GM23338 (cell line): Measurements from ENCODE around the gene DNAJC12. TPM values are rescaled to one million over a fixed set of nuclear protein-coding genes. Genes with fewer than 3 reads are reported as not detected.

Experiments used
- ATAC-seq: fragments of 200-7000 bp; cut with Tn5 transposase; 3 replicates; pipeline ENCODE4 v1.9.1; 2020
- DNase-seq: peaks from one replicate; pipeline ENCODE4 v3.0.0-alpha.2; 2015; ENCODE audit warnings: low spot score
- H2AFZ ChIP-seq: fragments of 200-600 bp; sonication (generic); 2 replicates; pipeline ENCODE4 v1.8.0; 2016; ENCODE audit warnings: antibody characterized with exemption, mild to moderate bottlenecking, moderate library complexity
- H3F3A ChIP-seq: fragments of 200-600 bp; sonication (generic); replicated peaks from 2 replicates; pipeline ENCODE4 v1.8.0; 2017; ENCODE audit warnings: antibody characterized with exemption, mixed run types, low read depth
- H3K27ac ChIP-seq: fragments of 200-600 bp; sonication (generic); 2 replicates; pipeline ENCODE4 v1.6.1; 2016; ENCODE audit warnings: low read depth
- H3K27me3 ChIP-seq: fragments of 200-600 bp; sonication (generic); 2 replicates; pipeline ENCODE4 v1.8.0; 2016; ENCODE audit warnings: mild to moderate bottlenecking, mixed run types, moderate library complexity; ENCODE audit not compliant: insufficient read depth
- H3K36me3 ChIP-seq: fragments of 200-600 bp; sonication (generic); 2 replicates; pipeline ENCODE4 v1.8.0; 2016; ENCODE audit warnings: mild to moderate bottlenecking; ENCODE audit not compliant: insufficient read depth
- H3K4me1 ChIP-seq: fragments of 200-600 bp; sonication (generic); 2 replicates; pipeline ENCODE4 v1.8.0; 2016; ENCODE audit warnings: mild to moderate bottlenecking, moderate library complexity; ENCODE audit not compliant: insufficient read depth
- H3K4me2 ChIP-seq: fragments of 200-600 bp; sonication (generic); 2 replicates; pipeline ENCODE4 v1.7.1; 2017; ENCODE audit warnings: mixed run types
- H3K4me3 ChIP-seq: fragments of 200-600 bp; sonication (generic); 2 replicates; pipeline ENCODE4 v1.6.1; 2016; ENCODE audit warnings: mixed run types
- H3K79me2 ChIP-seq: fragments of 200-600 bp; sonication (generic); replicated peaks from 2 replicates; pipeline ENCODE4 v1.8.0; 2017; ENCODE audit warnings: mild to moderate bottlenecking; ENCODE audit not compliant: insufficient read depth
- H3K9me2 ChIP-seq: fragments of 200-600 bp; sonication (generic); 2 replicates; pipeline ENCODE4 v1.8.0; 2017; ENCODE audit not compliant: insufficient read depth
- H4K20me1 ChIP-seq: fragments of 200-600 bp; sonication (generic); replicated peaks from 2 replicates; pipeline ENCODE4 v1.8.0; 2017; ENCODE audit warnings: mild to moderate bottlenecking; ENCODE audit not compliant: insufficient read depth
- H3K27ac Mint-ChIP-seq: 2 replicates; pipeline ENCODE4 v1.8.0; 2020; ENCODE audit warnings: inconsistent platforms, mild to moderate bottlenecking, moderate library complexity, mixed read lengths
- H3K27me3 Mint-ChIP-seq: 3 replicates; pipeline ENCODE4 v1.8.0; 2022; ENCODE audit warnings: low read depth, mild to moderate bottlenecking, moderate library complexity, mixed read lengths, inconsistent platforms; ENCODE audit not compliant: insufficient read depth, poor library complexity
- H3K36me3 Mint-ChIP-seq: 3 replicates; pipeline ENCODE4 v1.8.0; 2021; ENCODE audit warnings: low read depth, mild to moderate bottlenecking, inconsistent platforms, moderate library complexity, mixed read lengths
- H3K4me1 Mint-ChIP-seq: 3 replicates; pipeline ENCODE4 v1.8.0; 2020; ENCODE audit warnings: mild to moderate bottlenecking, inconsistent platforms, mixed read lengths
- H3K4me3 Mint-ChIP-seq: 3 replicates; pipeline ENCODE4 v1.8.0; 2021; ENCODE audit warnings: moderate library complexity, mild to moderate bottlenecking, inconsistent platforms, mixed read lengths
- H3K9me3 Mint-ChIP-seq: 3 replicates; pipeline ENCODE4 v1.8.0; 2020; ENCODE audit warnings: moderate library complexity, mild to moderate bottlenecking, inconsistent platforms, mixed read lengths
- CREB1 ChIP-seq: fragments of 250-450 bp; sonication (Bioruptor Pico); IDR thresholded peaks from 2 replicates; pipeline ENCODE4 v1.5.0; 2020; ENCODE audit warnings: low read depth, mild to moderate bottlenecking, moderate library complexity
- CTCF ChIP-seq, 2 experiments: fragments of 200-600 bp in 1 of 2; sonication (generic) in 1 of 2; conservative IDR thresholded peaks; 2 replicates each; pipeline versions ENCODE4 v1.5.1 to v1.6.1; 2016 to 2017; ENCODE audit warnings: antibody characterized with exemption in 2 of 2, low read depth in 2 of 2, mild to moderate bottlenecking in 2 of 2, moderate library complexity in 1 of 2
- ETS1 ChIP-seq: IDR thresholded peaks from 2 replicates; pipeline ENCODE4 v1.6.1; 2016; ENCODE audit warnings: antibody characterized with exemption
- EZH2 ChIP-seq: fragments of 200-600 bp; sonication (generic); IDR thresholded peaks from one replicate; pipeline ENCODE4 v1.8.0; 2017; ENCODE audit warnings: antibody characterized with exemption, mild to moderate bottlenecking, low read depth; ENCODE audit not compliant: unreplicated experiment
- EZH2phosphoT487 ChIP-seq: fragments of 200-600 bp; sonication (generic); IDR thresholded peaks from one replicate; pipeline ENCODE4 v1.8.1; 2018; ENCODE audit warnings: antibody characterized with exemption; ENCODE audit not compliant: unreplicated experiment
- JUNB ChIP-seq: IDR thresholded peaks from one replicate; pipeline ENCODE4 v1.6.1; 2016; ENCODE audit warnings: antibody characterized with exemption; ENCODE audit not compliant: unreplicated experiment
- NANOG ChIP-seq: IDR thresholded peaks from 2 replicates; pipeline ENCODE4 v1.6.1; 2016; ENCODE audit warnings: antibody characterized with exemption, borderline replicate concordance
- POLR2AphosphoS5 ChIP-seq: IDR thresholded peaks from 2 replicates; pipeline ENCODE4 v1.6.1; 2016; ENCODE audit warnings: antibody characterized with exemption, low read depth
- REST ChIP-seq: IDR thresholded peaks from one replicate; pipeline ENCODE4 v1.6.1; 2018; ENCODE audit warnings: antibody characterized with exemption; ENCODE audit not compliant: unreplicated experiment
- STAT1 ChIP-seq: IDR thresholded peaks from one replicate; pipeline ENCODE4 v1.6.1; 2016; ENCODE audit warnings: antibody characterized with exemption; ENCODE audit not compliant: unreplicated experiment
- ZNF114 ChIP-seq: fragments of 250-450 bp; sonication (Bioruptor Pico); IDR thresholded peaks from 2 replicates; pipeline ENCODE4 v1.5.0; 2020; ENCODE audit warnings: mild to moderate bottlenecking, moderate library complexity
- ZNF331 ChIP-seq: fragments of 250-450 bp; sonication (Bioruptor Pico); IDR thresholded peaks from 2 replicates; pipeline ENCODE4 v1.5.0; 2020; ENCODE audit warnings: low read depth, mild to moderate bottlenecking, moderate library complexity
- polyA plus RNA-seq: library from polyadenylated mRNA; unstranded; fragments of >200 nt; fragmentation: Nextera tagmentation; extraction: Ambion mirVana; gene quantifications from 2 replicates; pipeline ENCODE4 v1.2.1, GENCODE V29; 2016
- total RNA-seq: library from RNA; depleted of rRNA; stranded (reverse); fragments of >200 nt; shearing (Covaris generic); gene quantifications from 2 replicates; pipeline ENCODE4 v1.2.3, GENCODE V29; 2014
- TF ChIP-seq, protein P1 (sequence below): fragments of 250-450 bp; sonication (Bioruptor Pico); IDR thresholded peaks from 2 replicates; pipeline ENCODE4 v1.5.0; 2020; ENCODE audit warnings: mild to moderate bottlenecking, moderate library complexity

Gene DNAJC12
- total and polyA plus RNA-seq, 2 experiments from 2014 or later = 2.2 to 4.5 TPM

GRCh38 chr10:67883710-67884312 lies 45.8 kb upstream of the DNAJC12 start:
- H3F3A ChIP-seq = peaks cover 9% of the 10 kb centered on the region
- peak overlapping the region; percentile 75; the same call in 1 of the 2 replicates for H2AFZ ChIP-seq

More at GRCh38 chr10:67883710-67884312, 45.8 kb upstream of the DNAJC12 start:
- Histone ChIP-seq H3K36me3 (peaks cover 20% of the 10 kb centered on the region), H3K4me3 (peak overlapping the region; percentile 94), H3K9me2 (no peaks in the 10 kb centered on the region), H3K4me1 (peaks cover 19% of the 10 kb centered on the region), H4K20me1 (peaks cover 29% of the 10 kb centered on the region), H3K4me2 (peak overlapping the region; percentile 81), H3K27me3 (no peaks in the 10 kb centered on the region), H3K27ac (peak overlapping the region; percentile 92), H3K79me2 (peaks cover 39% of the 10 kb centered on the region)
- ATAC-seq = peak; percentile 7
- Mint-ChIP-seq H3K4me3 (peak overlapping the region; percentile 89), H3K36me3 (peaks cover 36% of the 10 kb centered on the region), H3K27ac (peak overlapping the region; percentile 91), H3K9me3 (peaks cover 2% of the 10 kb centered on the region; the same call in 1 of the 3 replicates), H3K4me1 (peaks cover 18% of the 10 kb centered on the region), H3K27me3 (peaks cover 12% of the 10 kb centered on the region)
- TF ChIP-seq POLR2AphosphoS5 = no peak
- no peak for TF ChIP-seq CREB1 (CRISPR knock-in tag)
- no peak for TF ChIP-seq ETS1
- no peak for TF ChIP-seq CTCF (conservative IDR thresholded peaks at IDR 0.05; ENCODE audit: low read depth in 2 of 2)
- TF ChIP-seq REST = no peak
- no peak for TF ChIP-seq NANOG
- no peak for TF ChIP-seq STAT1
- no peak for TF ChIP-seq ZNF331 (CRISPR knock-in tag)
- TF ChIP-seq, protein P1, sequence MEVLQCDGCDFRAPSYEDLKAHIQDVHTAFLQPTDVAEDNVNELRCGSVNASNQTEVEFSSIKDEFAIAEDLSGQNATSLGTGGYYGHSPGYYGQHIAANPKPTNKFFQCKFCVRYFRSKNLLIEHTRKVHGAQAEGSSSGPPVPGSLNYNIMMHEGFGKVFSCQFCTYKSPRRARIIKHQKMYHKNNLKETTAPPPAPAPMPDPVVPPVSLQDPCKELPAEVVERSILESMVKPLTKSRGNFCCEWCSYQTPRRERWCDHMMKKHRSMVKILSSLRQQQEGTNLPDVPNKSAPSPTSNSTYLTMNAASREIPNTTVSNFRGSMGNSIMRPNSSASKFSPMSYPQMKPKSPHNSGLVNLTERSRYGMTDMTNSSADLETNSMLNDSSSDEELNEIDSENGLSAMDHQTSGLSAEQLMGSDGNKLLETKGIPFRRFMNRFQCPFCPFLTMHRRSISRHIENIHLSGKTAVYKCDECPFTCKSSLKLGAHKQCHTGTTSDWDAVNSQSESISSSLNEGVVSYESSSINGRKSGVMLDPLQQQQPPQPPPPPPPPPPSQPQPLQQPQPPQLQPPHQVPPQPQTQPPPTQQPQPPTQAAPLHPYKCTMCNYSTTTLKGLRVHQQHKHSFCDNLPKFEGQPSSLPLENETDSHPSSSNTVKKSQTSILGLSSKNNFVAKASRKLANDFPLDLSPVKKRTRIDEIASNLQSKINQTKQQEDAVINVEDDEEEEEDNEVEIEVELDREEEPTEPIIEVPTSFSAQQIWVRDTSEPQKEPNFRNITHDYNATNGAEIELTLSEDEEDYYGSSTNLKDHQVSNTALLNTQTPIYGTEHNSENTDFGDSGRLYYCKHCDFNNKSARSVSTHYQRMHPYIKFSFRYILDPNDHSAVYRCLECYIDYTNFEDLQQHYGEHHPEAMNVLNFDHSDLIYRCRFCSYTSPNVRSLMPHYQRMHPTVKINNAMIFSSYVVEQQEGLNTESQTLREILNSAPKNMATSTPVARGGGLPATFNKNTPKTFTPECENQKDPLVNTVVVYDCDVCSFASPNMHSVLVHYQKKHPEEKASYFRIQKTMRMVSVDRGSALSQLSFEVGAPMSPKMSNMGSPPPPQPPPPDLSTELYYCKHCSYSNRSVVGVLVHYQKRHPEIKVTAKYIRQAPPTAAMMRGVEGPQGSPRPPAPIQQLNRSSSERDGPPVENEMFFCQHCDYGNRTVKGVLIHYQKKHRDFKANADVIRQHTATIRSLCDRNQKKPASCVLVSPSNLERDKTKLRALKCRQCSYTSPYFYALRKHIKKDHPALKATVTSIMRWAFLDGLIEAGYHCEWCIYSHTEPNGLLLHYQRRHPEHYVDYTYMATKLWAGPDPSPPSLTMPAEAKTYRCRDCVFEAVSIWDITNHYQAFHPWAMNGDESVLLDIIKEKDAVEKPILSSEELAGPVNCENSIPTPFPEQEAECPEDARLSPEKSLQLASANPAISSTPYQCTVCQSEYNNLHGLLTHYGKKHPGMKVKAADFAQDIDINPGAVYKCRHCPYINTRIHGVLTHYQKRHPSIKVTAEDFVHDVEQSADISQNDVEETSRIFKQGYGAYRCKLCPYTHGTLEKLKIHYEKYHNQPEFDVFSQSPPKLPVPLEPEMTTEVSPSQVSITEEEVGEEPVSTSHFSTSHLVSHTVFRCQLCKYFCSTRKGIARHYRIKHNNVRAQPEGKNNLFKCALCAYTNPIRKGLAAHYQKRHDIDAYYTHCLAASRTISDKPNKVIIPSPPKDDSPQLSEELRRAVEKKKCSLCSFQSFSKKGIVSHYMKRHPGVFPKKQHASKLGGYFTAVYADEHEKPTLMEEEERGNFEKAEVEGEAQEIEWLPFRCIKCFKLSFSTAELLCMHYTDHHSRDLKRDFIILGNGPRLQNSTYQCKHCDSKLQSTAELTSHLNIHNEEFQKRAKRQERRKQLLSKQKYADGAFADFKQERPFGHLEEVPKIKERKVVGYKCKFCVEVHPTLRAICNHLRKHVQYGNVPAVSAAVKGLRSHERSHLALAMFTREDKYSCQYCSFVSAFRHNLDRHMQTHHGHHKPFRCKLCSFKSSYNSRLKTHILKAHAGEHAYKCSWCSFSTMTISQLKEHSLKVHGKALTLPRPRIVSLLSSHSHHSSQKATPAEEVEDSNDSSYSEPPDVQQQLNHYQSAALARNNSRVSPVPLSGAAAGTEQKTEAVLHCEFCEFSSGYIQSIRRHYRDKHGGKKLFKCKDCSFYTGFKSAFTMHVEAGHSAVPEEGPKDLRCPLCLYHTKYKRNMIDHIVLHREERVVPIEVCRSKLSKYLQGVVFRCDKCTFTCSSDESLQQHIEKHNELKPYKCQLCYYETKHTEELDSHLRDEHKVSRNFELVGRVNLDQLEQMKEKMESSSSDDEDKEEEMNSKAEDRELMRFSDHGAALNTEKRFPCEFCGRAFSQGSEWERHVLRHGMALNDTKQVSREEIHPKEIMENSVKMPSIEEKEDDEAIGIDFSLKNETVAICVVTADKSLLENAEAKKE (CRISPR knock-in tag) = no peak
- TF ChIP-seq JUNB = no peak
- TF ChIP-seq EZH2 = no peak
- no peak for TF ChIP-seq ZNF114 (CRISPR knock-in tag)
- no peak for TF ChIP-seq EZH2phosphoT487
- DNase-seq = no peak
